CD4-positive, alpha-beta T cell treated with Interleukin-15 for 1 hour (primary cell): Measurements from ENCODE around the gene SLC12A5.

Experiments used
- DNase-seq: peaks from one replicate; pipeline ENCODE4 v3.0.0-alpha.2; 2020

The SLC12A5 gene

DNA sequence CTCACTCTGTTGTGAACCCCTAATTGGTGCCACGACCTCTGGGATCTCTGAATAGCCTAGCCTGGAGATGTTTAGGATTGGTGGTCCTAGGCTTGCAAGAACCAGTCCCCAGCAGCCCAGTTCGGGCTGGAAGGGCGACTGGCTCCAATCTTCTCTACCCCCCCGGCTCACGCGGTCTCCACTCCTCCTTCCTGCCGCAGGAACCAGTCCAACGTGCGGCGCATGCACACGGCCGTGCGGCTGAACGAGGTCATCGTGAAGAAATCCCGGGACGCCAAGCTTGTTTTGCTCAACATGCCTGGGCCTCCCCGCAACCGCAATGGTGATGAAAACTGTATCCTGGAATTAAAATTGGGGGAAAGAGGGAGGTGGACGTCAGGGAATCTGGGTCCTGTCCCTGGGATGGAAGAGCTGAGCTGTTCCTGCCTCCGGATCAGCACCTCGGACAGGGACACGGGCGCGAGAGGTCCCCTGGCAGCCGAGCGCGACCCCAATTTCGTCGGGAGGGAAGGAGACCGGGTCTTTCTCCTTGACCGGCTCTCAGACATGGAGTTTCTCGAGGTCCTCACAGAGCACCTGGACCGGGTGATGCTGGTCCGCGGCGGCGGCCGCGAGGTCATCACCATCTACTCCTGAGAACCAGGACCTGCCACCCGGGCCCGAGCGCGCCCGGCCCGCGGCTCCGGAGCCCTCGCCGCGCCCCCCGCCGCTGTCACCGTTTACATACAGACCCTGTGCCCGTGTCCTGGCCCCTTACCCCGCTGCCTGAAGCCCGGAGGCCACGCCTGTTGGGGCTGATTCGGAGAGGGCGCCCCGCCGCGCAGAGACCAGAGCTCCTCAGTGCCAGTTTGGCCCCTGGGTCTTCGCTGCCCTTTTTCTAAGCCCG, 28.2 kb downstream of the SLC12A5 start:
- DNase-seq = no peak

DNA sequence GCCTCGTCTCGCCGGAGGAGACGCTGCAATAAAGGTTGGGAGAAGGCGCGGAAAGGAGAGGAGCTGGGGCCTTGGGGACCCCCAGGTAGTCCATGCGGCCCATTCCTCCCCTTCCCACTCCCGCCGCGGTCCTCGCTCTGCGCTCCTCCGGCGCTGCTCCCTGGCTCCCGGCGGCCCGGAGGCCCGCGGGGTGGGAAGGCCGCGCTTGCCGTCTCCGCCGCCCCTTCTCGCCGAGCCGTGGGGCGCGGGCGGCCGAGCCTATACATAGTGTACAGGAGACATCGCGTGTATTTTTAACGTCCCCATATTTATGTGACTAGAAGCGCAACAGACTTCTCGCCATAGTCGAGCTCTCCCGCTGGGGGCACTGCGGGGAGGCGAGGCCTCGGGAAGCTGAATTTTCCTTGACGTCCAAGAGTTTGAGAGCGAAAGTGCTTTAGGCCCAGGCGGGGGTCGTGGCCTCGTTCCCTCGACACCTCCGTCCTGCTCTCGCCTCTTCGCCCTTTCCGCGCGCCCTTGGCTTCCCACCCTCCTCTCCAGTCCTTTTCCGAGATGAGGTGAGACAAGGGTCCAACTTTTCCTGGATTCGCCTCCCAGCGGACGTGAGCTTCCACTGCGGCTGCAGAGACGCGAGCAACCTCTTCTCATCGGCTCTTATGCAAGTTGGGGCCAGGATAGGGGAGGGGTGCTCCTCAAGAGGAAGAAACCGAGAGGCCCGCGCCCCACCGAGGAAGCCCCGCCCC, 29.0 kb downstream of the SLC12A5 start:
- peak; percentile 43 for DNase-seq

DNA sequence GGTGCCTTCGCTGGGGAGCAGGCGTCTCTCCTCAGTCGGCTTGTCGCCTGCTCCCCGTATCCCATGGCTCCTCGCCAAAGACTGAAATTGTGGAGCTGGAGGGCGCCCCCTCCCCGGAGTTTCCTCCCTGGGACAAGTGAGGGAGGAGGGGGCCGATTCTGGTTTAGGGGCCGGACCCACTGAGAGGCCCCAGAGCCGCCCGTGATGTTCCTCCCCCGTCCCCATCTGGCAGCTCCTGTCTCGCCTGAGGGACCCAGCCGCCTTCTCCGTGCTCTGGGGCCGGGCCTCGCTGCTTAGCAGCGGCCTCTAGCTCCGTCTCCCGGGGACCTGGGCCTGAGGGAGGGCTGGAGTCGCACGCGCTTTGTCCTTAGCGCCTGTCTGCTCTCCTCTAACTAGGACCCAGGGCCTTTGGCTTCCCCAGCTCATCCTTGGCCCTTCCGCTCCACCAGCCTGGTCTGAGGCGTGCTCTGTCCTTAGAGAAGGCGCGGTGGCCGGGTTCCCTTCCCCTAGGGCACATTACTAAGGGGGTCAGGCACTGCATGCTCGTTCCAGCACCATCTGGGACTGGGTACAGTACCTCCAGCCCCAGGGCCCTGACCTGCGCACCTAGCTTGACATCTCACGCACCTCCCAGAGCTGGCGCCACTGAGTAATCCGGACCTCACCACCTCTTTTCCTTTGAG, 29.7 kb downstream of the SLC12A5 start:
- no peak for DNase-seq

DNA sequence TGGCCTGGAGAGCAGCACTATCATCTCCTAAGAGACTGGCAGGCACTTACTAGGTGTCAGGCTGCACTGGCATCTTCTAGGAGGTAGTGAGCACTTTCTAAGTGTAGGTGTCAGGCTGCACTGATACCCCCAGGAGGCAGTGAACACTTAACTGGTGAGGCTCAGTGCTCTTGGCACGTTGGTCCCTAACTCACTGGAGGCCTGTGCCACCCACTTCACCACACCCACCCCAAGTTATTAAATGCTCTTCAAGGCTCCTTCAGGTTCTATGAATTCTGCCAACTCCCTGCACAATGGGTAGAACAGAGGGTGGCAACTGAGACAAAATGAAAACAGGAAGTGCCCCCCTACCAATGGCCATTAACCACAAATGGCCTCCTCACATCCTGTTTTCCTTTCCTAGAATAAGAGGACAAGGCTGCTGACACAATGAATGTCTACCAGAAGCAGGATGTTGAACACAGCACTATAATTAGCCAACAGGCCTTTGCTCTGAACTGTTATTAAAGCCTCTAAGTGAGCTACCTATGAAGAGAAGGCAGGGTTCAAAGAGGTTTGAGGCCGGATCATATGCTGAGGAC, 31.4 kb downstream of the SLC12A5 start:
- DNase-seq = no peak

DNA sequence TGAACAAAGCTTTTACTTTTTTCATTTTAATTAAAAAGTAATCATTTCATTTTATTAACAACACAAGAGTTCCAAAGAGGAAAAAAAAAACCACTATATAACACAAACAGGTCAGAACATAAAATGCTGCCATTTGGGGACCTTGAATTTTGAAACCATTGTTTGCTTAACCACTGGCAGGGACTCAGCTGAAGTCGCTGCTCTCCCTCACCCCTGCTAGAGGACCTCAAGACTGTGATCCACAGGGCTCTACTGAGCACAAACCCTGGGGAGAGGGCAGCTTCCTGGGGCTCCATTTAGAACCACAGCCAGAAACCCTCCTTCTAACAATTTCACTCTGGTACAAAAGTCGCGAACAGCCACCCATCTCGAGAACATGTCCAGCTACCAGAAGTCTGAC, 32.0 kb downstream of the SLC12A5 start:
- DNase-seq = no peak

DNA sequence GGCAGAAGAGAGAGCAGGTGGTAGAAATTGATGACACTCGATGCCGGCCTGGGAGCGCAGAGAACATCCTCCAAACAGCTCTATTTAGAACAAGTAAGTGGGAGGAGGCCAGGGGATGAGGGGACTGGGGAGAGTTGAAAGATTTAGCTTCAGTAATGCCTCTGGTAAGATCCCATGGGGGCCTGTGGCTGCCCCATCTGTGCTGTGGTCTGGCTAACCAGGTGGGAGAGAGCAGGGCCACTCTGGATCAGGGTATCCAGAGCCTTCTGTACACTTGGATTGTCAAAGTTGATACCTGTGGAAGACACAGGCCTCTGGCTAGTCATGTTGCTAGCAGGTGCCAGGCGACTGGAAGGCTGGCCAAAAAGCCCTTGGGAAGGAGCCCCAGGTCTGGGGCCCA, 33.1 kb downstream of the SLC12A5 start:
- DNase-seq = no peak

DNA sequence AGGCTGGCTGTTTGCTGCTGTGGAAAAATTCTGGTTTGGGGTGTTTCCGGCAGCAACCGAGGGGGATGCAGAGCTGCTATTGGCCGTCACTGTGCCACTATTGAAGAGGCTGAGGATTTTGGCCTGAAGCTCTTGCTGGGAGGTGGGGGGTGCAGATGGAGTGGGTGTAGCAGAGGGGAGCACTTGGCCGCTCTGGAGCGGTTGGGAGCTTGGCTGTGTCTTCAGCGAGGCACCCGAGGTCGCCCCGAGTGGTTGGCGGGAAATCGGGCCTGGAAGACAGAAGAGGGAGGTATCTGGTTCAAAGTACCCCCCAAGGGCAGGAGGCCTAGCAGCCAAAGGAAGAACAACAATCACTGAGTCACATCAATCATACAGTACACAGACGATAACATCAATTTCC, 33.6 kb downstream of the SLC12A5 start:
- DNase-seq = no peak

DNA sequence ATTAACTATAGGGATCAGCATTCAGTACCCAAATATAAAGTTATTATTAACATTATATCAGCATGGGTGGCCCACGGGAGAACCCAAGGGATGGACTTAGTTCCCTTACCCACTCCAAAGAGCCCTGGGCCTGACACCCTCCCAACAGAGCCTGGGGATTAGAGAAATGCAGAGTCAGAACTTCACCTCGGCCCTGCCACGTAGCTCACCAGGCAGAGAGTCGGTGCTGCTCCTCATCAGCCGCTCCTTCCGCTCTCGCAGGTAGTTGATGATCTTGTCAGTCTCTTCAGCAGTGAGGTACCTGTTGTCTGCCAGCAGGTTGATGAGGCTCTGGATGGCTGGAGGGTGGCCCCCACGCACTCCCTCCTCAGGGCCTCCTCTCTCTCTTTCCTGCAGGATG, 34.1 kb downstream of the SLC12A5 start:
- DNase-seq = no peak

DNA sequence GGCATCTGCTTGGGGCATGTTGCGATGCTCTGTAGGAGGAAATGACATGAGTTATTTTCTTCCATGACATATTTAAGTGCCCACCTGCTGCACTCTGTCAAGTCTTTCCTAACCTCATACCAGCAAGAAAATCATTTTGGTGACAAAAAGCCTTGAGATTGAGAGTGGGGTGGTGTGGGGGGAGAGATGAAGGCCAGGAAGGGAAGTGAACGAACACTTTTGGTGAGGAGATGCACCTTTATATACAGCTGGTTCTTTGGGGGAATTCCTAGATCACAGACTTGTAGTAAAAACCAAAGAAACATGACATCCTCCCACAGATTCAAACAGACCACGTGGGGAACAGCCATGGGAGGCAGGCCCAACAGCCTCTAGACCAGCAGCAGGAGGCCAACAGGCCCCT, 34.6 kb downstream of the SLC12A5 start:
- DNase-seq = no peak

DNA sequence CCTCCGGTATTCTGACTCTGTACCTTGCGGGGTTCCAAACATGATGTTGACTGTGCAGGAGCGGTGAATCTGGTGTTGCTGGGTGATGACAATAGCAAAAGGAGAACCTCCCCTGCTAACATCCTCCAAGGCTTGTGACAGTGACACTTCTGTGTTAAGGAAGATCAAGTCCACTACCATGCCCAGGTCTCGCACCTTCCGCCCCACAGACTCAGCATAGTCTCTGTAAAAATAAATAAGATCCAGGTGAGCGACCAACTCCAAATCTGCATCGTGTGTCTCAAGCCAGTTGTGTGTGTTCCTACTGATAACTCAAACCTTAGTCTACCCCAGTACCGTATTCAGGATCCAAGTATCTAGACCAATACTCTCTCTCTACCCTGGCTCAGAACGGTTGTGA, 36.0 kb downstream of the SLC12A5 start:
- DNase-seq = no peak

DNA sequence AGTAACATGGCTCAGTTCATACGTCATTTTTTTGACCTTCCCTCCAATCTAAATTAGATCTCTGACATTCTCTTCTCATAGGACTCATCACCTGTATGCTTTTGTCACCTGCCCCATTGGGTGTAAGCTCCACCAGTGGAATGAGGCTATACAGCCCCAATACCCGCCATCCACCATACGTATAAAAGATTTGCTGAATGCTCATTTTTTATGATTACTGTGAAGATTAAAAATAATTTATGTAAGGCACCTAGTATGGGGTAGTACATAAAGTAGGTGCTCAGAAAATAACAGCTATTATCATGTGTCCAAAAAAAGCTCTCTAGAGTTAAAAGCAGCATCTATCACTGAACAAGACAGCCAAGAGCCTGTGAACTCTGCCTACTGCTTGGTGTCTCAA, 36.7 kb downstream of the SLC12A5 start:
- no peak for DNase-seq

DNA sequence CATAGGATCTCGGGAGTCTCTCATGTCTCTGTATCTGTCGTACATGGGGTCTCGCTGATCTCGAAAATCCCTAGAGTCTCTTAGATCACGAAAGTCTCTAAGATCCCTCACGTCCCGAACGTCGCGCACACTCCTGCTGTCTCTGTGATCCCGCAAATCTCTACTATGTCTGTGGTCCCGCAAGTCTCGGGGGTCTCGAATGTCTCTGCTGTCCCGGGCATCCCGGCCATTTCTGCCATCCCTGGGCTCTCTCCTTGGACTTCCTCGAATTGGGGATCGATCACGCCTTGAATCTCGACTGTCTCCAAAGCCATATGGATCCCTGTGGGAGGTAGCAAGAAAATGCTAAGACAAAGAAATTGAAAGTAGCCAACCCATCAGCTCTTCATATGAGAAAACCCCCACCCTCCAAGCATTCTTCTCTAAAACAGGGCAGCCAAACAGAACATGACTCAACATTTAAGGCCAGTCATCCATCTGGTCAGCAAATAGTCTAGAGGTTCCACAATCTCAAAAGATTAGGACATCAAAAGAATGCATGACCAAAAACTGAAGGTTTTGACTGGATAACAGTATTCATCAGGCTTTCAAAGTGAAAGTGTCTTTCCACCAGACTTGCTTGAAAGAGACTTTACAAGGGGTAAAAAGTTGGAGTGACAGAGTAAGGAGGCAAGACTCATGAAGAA, 41.3 kb downstream of the SLC12A5 start:
- DNase-seq = no peak

DNA sequence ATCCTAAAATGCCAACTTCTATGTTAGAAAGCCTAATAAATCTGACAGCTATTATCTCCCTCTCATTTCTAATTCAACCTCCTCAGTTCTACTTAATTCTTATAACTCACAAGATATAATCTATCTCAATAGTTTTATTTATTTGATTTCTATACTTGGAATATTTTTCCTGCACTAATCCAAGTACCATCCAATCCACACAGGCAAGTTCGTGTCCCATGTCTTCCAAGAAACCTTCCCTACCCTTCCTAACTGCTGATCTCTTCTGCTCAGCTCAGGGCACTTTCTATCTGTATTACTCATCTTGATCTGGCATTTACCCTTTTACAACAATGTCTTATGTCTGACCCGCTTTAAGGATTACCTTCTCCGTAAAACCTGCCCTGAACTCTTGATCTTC, 42.6 kb downstream of the SLC12A5 start:
- DNase-seq = no peak

DNA sequence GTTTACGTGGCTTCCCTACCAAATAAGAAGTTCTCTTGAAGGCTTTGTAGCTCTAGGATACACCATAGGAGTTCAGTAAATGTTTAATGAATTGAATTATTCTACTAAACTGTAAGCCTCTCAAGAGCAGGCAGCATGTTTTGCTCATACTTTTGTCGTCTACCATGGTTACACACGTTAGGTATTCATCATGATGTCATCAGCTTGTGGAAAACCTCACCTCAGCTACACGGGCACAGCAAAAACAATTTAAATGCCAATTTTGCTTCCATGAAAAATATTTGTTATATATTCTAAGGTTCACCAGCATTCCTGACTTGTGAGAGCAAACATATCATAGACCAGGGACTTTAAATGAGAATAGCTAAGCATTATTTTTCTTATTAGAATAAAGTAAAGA, 44.0 kb downstream of the SLC12A5 start:
- DNase-seq = no peak

DNA sequence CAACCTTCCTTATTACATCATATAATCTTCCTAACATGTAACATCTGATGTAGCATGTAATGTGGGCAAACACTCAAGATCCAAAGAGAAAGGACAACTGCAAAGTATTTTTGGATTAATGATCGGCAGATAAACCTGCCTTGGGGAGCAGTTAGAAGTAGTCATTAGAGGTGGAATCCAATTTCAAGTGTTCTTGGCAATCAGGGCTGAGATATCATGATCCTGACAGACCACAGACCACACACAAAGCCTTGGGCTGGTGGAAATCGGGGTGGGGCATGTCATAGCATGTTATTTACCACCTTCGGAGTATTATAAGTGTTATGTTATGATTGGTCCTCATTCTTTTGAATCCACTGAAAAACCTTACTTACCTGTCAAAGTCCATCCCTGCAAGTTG, 44.4 kb downstream of the SLC12A5 start:
- DNase-seq = no peak

DNA sequence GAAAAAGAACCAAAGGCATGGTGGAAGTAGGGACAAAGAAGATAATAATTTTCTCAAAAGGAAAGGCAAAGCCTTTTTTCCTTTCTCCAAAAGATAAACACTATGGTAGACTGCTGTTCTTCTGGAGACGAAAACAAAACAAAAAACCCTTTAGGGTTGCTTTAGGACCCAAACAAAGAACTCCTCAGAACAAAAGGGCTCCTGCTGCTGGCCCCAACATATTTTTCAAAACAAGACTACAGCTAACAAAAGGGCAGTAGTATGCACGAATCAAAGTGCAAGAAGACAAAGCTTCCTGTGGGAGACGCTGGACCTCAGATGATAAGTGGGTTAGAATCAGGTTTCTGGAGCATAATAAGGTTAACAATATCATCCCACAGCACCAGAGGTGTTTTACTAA, 45.0 kb downstream of the SLC12A5 start:
- DNase-seq = no peak

DNA sequence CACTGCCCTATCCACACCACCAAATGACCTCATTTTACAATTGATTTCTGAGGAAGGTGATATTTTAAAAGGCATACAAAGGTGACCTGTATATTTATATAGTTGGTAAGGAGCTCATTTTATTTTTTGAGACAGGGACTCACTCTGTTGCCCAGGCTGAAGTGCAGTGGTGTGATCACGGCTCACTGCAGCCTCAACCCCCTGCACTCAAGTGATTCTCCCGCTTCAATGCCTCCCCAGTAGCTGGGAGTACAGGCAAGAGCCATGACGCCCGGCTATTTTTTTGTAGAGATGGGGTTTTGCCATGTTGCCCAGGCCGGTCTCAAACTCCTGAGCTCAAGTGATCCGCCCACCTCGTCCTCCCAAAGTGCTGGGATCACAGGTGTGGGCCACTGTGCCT, 47.8 kb downstream of the SLC12A5 start:
- no peak for DNase-seq

DNA sequence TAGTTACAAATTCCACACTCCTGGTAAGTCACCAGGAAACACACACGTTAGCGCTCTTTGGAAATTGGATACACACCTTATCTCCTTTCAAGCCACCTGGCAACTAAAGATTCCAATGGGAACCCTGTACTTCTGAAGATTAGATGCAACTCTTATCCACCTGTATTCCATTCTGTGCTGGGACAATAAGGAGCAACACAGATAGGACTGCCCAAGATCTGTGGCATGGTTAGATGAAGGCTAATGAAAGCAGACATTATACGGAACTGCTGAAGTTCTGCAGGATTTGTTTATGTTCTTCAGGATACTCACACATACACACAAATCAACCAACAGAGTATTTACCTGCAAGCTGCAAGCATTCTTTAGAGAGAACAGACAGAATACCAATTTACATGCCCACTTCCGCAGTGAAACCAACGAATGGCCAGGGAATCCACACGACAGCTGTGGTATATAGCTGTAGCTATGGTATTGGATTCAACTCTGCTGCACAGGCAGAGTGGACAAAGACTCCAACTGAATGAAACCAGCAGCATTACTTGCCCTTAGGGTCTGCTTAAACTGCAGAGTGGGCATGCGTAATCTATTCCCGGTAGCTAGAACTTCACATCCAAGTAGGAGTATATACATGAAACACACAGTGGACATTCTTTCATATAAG, 48.8 kb downstream of the SLC12A5 start:
- no peak for DNase-seq

DNA sequence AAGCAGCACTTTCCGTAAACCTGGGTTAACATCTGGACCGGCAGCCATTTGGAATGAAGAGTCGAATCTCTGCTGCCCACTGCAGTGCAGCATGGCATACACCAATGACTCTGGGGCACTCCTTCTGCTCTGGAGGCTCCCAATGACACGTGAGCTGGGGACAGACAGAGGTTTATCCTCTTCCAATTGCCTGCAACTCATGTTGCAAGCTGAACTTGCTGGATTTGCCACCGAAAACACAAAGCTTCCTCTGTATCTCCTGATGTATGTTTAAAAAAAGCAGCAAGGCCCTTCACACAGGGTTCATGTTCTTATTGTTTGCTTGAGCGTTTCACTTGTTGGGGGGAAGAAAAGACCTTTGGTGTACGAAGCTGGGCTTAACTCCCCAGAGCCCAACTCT, 49.9 kb downstream of the SLC12A5 start:
- DNase-seq = no peak

DNA sequence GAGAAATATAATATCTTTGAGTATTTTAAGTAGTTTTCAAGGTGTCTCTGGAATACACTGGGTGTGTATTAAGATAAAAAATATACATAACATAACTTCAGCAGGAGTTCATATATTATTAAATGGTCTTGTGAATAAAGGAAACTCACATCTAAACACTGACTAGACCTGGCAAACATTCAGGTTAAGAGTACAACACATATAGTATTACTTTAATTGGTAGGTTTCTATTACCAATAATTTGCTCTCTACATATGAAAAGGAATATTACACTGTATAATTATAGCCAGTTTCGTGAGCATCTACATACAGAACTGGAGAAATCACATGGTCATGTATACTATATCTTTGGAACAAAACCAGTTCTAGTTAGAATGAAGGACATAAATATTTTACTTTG, 52.1 kb downstream of the SLC12A5 start:
- no peak for DNase-seq

DNA sequence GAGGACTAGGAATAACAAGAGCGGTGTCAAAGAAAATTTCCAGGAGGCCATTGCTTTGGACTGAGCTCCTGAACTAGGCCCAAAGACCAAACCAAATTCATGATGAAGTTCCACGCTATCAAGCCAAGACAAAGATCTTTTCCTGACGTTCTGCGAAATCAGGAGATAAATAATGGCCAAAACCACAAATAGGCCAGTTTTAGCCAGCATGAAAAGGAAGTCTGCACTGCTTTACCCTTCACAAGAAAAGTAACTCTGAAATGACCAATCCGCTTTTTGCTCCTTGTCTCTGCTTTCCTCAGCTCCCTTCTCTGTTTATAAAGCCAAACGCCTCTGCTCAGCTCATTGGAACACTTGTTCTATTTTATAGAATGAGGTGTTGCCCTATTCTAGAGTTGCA, 54.1 kb downstream of the SLC12A5 start:
- DNase-seq = no peak

DNA sequence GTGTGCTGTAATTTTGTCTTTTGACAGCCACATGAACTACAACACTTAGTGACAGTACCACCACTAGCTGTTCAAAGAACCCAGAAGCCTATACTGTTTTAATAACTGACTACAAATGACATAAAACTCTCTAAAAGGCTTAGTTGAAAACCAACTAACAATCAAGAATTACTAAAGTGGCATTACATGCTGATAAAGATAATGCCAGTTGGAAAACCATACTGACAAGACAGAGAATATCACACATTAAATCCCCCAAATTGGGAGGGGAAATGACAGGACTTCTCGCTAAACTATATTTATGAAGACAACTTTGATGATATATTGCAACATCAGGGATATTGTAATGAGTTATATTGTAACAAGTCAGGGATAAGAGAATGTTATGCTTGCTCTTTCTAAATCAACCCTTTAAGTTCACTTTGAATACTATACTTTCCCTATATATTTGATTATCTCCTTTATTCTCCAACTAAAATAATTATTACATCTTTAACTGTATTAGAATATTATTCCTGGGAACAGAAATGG, 54.6 kb downstream of the SLC12A5 start:
- no peak for DNase-seq
